K562 (cell line): ENCODE results near the gene B4GALNT3. TPM values are rescaled to one million over a fixed set of nuclear protein-coding genes. Genes with fewer than 3 reads are reported as not detected.

Experiments used
- BRD9 ChIP-seq: fragments of 450-650 bp; IDR thresholded peaks from 2 replicates; pipeline ENCODE4 v1.6.1; 2018; ENCODE audit warnings: low read depth; ENCODE audit not compliant: partially characterized antibody
- CHD1 ChIP-seq: fragments of 200-600 bp; sonication (generic); IDR thresholded peaks from one replicate; pipeline ENCODE4 v1.6.1; 2012; ENCODE audit warnings: mild to moderate bottlenecking, moderate library complexity, low read length, inconsistent platforms
- POLR2AphosphoS5 ChIP-seq: IDR thresholded peaks from 2 replicates; pipeline ENCODE4 v1.6.1; 2011; ENCODE audit warnings: mild to moderate bottlenecking, low read depth, low read length, moderate library complexity; ENCODE audit not compliant: control insufficient read depth, insufficient read depth
- PYGO2 ChIP-seq: fragments of 450-650 bp; IDR thresholded peaks from 2 replicates; pipeline ENCODE4 v1.6.1; 2016; ENCODE audit warnings: mild to moderate bottlenecking, missing genetic modification characterization, moderate library complexity, missing compliant biosample characterization
- RBFOX2 ChIP-seq: fragments of 200-400 bp; formaldehyde crosslinking; IDR thresholded peaks from 2 replicates; pipeline ENCODE4 v1.6.1; 2017; ENCODE audit warnings: low read depth, mild to moderate bottlenecking, low read length, moderate library complexity
- ZNF551 ChIP-seq: fragments of 250-450 bp; sonication (Bioruptor Pico); IDR thresholded peaks from 2 replicates; pipeline ENCODE4 v1.5.0; 2021; ENCODE audit warnings: mild to moderate bottlenecking, moderate library complexity
- polyA plus RNA-seq, 8 experiments: library from polyadenylated mRNA; depleted of rRNA in 4 of 8; stranded (reverse) in 5 of 8; unstranded in 3 of 8; fragments of >200 nt; fragmentation: Nextera tagmentation in 2 of 8; fragmentation: Illumina TruSeq in 1 of 8; extraction: Ambion mirVana in 2 of 8; extraction: Trizol in 1 of 8; gene quantifications; 2 replicates each; pipeline versions ENCODE4 v1.2.1 to v1.2.3, GENCODE V29; 2011 to 2014; ENCODE audit warnings: inconsistent platforms in 1 of 8, missing spikeins in 1 of 8
- total RNA-seq, 7 experiments: library from RNA; depleted of rRNA in 6 of 7; stranded (reverse); fragments of >200 nt in 6 of 7; fragmentation: Illumina TruSeq in 2 of 7; extraction: Trizol in 2 of 7; gene quantifications; 2 replicates each; pipeline versions ENCODE4 v1.2.1 to v1.2.3, GENCODE V29; 2011 to 2021; ENCODE audit warnings: low replicate concordance in 1 of 7
- TF ChIP-seq, protein P1 (sequence below), 2 experiments: IDR thresholded peaks in 1 of 2; conservative IDR thresholded peaks in 1 of 2; 2 replicates each; pipeline ENCODE4 v1.6.1; 2016; ENCODE audit warnings: low read depth in 2 of 2, mild to moderate bottlenecking in 1 of 2, missing compliant biosample characterization in 1 of 2, missing genetic modification characterization in 1 of 2, moderate library complexity in 1 of 2
- TF ChIP-seq, protein P2 (sequence below): fragments of 450-650 bp; IDR thresholded peaks from 2 replicates; pipeline ENCODE4 v1.6.1; 2017; ENCODE audit warnings: antibody characterized with exemption
- TF ChIP-seq, protein P3 (sequence below): fragments of 450-650 bp; IDR thresholded peaks from 2 replicates; pipeline ENCODE4 v1.7.1; 2018; ENCODE audit warnings: mild to moderate bottlenecking, low read depth; ENCODE audit not compliant: partially characterized antibody
- TF ChIP-seq, protein P4 (sequence below): fragments of 250-450 bp; sonication (Bioruptor Pico); IDR thresholded peaks from 2 replicates; pipeline ENCODE4 v1.4.0; 2020; ENCODE audit warnings: mild to moderate bottlenecking, moderate library complexity

Gene B4GALNT3
- total and polyA plus RNA-seq, 9 of the 15 experiments (the other 6 are each of a cell fraction or from before 2014, with no cell fraction given), result 0.04 to 0.36 (median 0.10) TPM; not detected in 6

DNA sequence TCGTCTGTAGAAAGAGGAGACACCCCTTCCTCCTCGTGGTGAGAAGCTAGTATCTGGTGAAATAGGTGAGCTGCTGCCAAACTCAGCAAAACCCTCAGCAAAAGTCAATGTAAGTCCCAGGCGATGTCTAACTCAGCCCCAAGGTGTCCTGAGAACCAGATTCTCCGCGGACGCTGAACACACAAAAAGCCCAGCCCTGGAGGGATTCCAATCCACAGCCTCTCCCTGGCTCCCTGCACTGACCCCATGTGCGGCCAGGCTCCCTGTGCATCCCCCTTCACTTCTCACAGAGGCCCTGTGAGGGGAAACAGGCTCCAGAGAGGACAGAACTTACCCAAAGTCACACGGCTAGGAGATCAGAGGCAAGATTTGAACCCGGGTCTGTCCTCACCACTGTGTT lies 122.0 kb downstream of the B4GALNT3 start (continued):
- TF ChIP-seq, protein P1, sequence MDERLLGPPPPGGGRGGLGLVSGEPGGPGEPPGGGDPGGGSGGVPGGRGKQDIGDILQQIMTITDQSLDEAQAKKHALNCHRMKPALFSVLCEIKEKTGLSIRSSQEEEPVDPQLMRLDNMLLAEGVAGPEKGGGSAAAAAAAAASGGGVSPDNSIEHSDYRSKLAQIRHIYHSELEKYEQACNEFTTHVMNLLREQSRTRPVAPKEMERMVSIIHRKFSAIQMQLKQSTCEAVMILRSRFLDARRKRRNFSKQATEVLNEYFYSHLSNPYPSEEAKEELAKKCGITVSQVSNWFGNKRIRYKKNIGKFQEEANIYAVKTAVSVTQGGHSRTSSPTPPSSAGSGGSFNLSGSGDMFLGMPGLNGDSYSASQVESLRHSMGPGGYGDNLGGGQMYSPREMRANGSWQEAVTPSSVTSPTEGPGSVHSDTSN (CRISPR knock-in tag; IDR thresholded peaks at IDR 0.05; ENCODE audit: low read depth), result no peak
- TF ChIP-seq, protein P1 (tag; conservative IDR thresholded peaks at IDR 0.05; ENCODE audit: low read depth), result no peak
- TF ChIP-seq, protein P2, sequence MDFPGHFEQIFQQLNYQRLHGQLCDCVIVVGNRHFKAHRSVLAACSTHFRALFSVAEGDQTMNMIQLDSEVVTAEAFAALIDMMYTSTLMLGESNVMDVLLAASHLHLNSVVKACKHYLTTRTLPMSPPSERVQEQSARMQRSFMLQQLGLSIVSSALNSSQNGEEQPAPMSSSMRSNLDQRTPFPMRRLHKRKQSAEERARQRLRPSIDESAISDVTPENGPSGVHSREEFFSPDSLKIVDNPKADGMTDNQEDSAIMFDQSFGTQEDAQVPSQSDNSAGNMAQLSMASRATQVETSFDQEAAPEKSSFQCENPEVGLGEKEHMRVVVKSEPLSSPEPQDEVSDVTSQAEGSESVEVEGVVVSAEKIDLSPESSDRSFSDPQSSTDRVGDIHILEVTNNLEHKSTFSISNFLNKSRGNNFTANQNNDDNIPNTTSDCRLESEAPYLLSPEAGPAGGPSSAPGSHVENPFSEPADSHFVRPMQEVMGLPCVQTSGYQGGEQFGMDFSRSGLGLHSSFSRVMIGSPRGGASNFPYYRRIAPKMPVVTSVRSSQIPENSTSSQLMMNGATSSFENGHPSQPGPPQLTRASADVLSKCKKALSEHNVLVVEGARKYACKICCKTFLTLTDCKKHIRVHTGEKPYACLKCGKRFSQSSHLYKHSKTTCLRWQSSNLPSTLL, result no peak
- TF ChIP-seq, protein P3, sequence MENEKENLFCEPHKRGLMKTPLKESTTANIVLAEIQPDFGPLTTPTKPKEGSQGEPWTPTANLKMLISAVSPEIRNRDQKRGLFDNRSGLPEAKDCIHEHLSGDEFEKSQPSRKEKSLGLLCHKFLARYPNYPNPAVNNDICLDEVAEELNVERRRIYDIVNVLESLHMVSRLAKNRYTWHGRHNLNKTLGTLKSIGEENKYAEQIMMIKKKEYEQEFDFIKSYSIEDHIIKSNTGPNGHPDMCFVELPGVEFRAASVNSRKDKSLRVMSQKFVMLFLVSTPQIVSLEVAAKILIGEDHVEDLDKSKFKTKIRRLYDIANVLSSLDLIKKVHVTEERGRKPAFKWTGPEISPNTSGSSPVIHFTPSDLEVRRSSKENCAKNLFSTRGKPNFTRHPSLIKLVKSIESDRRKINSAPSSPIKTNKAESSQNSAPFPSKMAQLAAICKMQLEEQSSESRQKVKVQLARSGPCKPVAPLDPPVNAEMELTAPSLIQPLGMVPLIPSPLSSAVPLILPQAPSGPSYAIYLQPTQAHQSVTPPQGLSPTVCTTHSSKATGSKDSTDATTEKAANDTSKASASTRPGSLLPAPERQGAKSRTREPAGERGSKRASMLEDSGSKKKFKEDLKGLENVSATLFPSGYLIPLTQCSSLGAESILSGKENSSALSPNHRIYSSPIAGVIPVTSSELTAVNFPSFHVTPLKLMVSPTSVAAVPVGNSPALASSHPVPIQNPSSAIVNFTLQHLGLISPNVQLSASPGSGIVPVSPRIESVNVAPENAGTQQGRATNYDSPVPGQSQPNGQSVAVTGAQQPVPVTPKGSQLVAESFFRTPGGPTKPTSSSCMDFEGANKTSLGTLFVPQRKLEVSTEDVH, result no peak
- TF ChIP-seq PYGO2 (no peak), POLR2AphosphoS5 (no peak), CHD1 (no peak), BRD9 (no peak), ZNF551 (no peak), RBFOX2 (no peak)
- TF ChIP-seq, protein P4, sequence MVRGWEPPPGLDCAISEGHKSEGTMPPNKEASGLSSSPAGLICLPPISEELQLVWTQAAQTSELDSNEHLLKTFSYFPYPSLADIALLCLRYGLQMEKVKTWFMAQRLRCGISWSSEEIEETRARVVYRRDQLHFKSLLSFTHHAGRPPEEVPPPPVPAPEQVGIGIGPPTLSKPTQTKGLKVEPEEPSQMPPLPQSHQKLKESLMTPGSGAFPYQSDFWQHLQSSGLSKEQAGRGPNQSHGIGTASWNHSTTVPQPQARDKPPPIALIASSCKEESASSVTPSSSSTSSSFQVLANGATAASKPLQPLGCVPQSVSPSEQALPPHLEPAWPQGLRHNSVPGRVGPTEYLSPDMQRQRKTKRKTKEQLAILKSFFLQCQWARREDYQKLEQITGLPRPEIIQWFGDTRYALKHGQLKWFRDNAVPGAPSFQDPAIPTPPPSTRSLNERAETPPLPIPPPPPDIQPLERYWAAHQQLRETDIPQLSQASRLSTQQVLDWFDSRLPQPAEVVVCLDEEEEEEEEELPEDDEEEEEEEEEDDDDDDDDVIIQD (CRISPR knock-in tag), result no peak
